Anterior cingulate cortex (tissue), 58 donors: ENCODE data around the gene IKZF4.
A peak's percentile ranks its signal among the peaks of the same experiment; 100 is the strongest.
"Not testable (repeated sequence)": the region's sequence is repeated elsewhere in the genome, so short reads cannot be mapped to it uniquely, and the experiment has no call there.

Experiments used
- DNase-seq, 58 donors: peaks; one replicate each; lab custom pipeline; 2025; lab: John Stamatoyannopoulos, UW

Gene IKZF4

DNA sequence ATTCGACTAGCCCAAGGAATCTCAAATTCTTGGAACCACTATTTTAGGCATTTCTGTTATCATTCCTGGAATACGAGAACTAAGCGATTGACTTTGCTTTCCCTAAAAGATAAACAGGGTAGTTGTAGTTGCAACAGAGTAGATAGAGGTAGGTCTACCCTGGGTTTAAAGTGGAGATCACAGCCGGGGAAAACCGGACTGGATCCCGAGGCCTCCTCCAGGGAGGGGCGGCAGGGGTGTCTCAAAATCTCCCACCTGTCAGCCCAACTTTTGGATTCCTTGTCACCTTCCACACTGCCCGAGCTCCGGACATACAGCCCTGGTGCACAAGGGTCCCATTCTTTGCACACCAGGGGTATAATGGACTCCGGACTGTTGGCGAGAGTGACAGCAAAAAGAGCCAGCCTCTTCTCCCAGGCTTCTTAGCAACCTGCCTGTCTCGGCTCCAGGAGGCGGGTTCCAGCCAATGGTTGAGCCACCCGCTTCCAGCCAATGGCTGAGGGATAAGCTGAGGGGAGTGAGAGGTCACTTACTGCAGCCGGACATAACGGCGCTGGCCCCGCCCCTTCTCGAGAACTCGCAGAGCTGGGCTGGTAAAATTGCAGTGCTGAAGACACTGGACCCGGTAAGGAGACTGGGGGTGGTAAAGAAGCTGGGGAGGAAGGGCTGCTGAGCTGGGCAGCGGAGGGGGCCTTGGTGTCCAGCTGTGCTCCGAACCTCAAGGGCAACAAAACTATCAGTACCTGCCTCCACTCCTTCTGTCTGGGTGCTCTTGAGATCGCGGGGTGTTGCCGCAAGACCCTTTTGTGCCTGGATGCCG lies 23.9 kb upstream of the IKZF4 start, which contains the start of gene SUOX:
Gene SUOX (plus strand): TSS at position 562 of the 820 bp plus-strand sequence. CDS start 4,946 bp downstream, outside the sequence.
- DNase-seq: peak; percentile 48 to 99 (median 95)

DNA sequence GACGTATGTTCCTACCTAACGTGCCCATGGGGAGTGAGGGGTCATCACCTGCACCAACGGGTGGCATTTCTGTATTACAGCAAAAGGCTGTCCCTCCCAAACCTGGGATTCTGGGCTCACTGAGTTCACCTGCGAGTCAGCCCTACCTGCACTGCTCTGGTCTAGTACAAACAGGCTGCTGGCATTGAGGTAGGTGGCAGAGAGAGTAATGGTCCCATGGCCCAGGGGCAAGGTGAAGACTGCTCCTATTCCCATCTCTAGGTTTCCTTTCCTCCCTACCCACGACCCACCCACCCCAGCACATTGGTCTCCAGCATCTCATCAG lies 23.3 kb upstream of the IKZF4 start:
- peak in 3 of 58 donors; percentile 28 to 54 (median 50) for DNase-seq

DNA sequence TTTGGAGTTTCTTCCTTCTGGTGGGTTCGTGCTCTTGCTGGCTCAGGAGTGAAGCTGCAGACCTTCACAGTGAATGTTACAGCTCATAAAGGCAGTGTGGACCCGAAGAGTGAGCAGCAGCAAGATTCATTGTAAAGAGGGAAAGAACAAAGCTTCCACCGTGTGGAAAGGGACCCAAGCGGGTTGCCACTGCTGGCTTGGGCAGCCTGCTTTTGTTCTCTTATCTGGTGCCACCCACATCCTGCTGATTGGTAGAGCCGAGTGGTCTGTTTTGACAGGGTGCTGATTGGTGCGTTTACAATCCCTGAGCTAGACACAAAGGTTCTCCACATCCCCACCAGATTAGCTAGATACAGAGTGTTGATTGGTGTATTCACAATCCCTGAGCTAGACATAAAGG lies 21.3 kb upstream of the IKZF4 start:
- not testable (repeated sequence) for DNase-seq

DNA sequence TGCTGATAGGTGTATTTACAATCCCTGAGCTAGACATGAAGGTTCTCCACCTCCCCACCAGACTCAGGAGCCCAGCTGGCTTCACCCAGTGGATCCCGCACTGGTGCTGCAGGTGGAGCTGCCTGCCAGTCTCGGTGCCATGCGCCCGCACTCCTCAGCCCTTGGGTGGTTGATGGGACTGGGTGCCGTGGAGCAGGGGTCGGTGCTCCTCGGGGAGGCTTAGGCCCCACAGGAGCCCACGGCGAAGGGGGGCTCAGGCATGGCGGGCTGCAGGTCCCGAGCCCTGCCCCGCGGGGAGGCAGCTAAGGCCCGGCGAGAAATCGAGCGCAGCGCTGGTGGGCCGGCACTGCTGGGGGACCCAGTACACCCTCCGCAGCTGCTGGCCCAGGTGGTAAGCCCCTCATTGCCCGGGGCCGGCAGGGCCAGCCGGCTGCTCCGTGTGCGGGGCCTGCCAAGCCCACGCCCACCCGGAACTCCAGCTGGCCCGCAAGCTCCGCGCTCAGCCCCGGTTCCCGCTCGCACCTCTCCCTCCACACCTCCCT lies 20.8 kb upstream of the IKZF4 start:
- DNase-seq: not testable (repeated sequence)

DNA sequence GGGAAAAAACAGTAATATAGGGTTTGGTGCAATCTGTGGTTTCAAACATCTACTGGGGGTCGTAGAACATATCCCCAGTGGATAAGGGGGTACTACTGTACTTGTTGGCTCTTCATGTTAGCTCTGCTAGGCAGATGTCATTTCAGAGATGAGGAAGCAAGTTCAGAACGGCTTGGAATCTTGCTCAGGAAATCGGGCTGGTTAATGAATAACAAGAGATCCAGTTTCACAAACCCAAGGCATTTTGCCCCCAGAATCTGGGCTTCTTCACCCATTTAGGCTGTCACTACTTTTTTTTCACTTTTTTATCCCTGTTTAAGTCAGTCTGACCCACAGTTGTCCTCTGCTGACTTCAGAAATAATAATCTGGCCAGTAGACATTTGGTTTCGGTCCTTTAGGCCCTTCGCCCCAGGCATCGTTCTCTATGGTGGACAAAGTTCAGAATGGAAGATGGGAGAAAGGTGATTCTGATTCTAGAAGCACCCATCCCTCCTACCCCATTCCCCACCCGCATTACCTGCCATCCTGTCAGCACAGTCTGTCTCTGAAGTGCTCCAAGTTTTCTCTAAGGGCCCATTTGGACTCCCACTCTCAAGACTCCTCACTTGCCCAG lies 19.2 kb upstream of the IKZF4 start:
- DNase-seq: no peak

DNA sequence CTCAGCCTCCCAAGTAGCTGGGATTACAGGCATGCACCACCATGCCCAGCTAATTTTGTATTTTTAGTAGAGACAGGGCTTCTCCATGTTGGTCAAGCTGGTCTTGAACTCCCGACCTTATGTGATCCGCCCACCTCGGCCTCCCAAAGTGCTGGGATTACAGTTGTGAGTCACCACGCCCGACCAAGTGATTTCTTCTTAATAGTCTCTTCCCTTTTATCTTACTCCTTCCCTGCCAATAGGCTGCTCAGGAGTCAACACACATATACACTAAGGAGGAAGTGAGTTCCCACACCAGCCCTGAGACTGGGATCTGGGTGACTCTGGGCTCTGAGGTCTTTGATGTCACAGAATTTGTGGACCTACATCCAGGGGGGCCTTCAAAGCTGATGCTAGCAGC lies 17.5 kb upstream of the IKZF4 start:
- DNase-seq: not testable (repeated sequence)

DNA sequence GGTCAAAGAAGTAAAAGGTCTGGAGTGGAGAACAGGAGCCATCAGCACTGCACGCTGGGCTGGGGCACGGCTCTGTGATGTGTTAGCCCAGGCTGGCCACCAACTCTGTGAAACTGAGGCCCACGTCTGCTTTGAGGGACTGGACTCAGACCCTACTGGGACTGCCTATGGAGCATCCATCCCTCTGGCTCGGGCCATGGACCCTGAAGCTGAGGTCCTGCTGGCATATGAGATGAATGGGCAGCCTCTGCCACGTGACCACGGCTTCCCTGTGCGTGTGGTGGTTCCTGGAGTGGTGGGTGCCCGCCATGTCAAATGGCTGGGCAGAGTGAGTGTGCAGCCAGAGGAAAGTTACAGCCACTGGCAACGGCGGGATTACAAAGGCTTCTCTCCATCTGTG lies 16.6 kb upstream of the IKZF4 start:
- no peak for DNase-seq

DNA sequence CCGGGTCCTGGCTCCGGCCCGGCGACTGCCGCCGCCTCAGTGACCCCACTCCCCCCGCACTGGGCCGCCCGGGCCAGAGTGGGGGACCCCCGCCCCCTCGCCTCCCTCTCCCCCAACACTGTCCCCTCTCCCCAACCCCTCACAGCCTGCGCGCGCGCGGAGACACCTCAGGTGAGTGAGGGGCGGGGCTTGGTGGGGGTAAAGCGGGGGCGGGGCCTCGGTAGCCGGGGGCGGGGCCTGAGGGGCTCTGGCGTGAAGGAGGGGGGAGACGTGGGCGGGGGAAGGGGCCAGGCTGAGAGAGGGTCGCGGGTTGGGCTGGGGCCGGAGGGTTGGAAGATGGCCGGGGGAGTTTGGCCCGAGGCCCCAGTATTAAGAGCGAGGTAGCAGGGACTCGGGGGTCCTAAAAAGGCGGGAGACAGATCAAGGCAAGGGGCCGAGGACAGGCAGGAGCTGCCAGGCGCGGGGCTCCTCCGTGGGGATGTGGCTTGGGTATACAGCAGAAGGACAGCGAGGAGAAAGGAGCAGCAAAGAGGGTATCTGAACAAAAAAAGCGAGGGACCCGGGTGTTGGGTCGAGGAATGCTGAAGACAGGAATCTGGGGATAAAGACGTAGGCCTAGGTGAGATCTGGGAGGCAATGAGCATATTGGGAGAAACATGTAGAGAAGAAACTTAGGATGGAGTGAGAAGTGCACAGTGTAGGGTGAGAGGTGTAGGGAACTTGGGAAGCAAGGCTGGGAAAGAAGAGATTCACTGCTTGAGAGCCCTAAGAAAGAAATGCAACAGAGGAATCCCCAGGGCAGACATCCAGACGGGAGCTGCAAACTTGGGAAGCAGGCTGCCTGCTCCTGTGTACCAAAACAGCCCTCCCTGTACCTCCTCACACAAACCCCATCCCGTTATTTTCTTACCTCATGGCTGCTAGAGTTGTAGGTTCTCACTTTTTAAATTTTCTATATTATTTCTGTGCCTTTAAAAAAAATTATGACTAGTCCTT lies 13.0 kb upstream of the IKZF4 start:
- DNase-seq: peak in 46 of 58 donors; percentile 3 to 70 (median 44)

DNA sequence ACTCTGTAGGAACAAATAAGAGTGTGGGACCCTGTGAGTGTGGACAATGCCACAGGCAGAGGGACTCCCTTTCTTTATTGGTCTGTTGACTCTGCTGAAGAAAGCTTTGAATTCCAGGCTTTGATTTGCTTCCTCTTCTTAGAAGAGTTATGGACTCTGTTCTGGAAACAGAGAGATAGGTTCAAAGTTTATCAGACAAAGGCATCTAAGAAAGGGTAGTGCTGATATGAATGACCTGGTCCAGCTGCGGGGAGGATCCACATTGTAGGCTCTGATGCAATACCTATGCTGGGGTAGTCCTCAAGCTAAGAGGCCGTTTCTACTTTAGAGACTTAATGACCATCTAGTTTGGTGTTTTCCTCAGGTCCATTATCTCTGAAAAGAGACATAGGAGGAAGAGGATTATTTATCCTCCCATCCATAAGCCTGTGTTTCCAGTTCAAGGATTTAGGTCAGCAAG lies 10.7 kb upstream of the IKZF4 start:
- no peak for DNase-seq

DNA sequence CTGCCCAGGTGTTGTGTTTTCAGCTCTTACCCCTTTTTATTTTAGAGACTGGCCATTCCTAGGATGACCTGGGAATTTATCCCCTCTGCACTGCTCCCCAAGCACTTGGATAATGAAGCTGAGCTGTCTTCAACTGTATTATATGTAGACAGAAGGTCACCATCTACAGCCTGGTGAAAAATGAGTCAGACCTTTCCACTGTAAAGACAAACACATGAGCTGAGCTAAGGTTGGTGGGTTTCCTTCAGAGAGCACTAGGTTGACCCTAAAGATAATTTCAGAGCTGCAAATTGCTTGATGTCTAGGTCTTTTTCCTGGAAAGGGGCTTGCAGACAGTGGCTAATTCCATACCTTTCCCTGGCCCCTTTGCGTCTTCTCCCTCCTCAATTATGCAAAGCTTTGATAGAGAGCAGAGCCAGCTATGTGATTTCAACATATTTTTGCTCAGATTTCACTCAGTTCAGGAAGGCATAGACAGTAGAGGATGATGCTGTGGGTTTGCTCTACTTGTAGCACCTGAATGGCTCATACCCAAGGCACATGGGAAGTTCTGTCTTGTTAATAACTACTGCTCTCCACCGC lies 9.2 kb upstream of the IKZF4 start:
- DNase-seq: no peak

DNA sequence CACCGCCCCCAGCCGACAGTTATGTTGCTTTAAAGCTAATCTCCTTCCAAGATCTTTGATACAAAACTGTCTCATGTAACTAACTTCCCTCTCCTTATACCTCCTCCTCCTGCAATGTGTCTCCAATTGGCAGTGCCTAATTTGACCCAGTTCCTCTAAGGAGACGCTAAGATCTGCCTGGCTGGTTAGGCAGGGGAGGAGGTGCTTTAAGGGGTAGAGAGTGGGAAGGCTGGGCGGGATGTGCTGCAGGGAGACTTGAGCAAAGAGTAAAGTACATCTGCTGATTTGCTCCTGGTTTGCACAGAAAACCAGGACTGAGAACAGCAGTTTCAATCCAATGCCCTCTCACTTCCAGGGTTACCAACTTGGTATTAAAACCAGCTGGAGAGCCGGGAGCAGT lies 7.4 kb upstream of the IKZF4 start:
- peak in 15 of 58 donors; percentile 3 to 74 (median 20) for DNase-seq

DNA sequence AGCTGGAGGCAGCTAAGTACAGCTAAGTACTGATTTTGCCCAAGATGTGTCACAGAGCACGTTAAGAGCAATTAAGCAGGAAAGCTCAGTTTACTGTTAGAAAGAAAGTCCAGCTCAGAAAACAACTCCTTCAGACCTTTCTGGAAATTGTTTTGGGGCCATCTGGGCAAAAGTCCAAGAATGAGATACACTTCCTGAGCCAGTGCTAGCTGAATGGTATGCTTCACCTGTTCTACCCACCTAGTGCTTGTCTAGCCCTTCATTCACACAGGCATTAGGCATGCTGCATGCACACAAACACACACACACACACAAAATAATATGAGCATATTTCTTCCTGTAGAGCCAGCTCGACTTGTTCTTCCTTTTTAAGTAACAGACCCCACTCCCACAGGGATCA lies 6.6 kb upstream of the IKZF4 start:
- no peak for DNase-seq

DNA sequence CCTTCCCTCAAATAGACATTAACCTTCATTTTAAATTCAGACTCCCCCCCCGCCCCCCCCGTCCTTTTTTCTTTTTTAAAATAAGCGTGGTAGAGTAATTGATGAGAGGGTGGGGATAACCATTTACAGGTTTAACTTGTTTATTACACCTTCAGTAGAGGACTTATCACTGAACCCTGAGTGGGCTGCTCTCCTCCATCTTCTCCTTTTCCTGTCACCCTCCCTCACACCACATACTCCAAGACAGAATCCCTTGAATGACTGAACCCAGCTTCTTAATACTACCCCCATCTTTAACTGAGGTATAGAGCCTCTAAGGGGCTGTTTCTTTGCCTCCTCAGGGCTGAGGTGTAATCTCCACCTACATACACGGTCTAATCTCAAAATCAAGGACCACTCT lies 3.7 kb upstream of the IKZF4 start:
- no peak for DNase-seq

DNA sequence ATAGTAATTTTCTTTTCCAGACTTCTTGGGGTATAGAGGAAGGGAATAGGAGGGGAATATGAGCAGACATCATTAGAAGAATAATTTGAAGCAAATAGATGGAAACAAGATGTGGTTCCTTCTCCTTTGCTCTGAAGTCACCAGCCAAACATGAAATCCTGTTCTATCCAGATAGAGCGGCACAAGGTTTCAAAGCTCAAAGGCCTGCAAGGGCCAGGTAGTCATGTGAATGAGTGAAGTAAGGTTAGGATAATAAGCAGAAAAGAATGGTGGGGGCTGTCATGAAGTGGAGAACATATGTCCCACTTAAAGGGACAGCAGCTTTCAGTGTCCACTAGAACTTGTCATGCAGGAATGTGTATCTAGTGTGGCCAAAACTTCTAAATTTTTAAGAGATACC lies 2.5 kb upstream of the IKZF4 start:
- DNase-seq: no peak

DNA sequence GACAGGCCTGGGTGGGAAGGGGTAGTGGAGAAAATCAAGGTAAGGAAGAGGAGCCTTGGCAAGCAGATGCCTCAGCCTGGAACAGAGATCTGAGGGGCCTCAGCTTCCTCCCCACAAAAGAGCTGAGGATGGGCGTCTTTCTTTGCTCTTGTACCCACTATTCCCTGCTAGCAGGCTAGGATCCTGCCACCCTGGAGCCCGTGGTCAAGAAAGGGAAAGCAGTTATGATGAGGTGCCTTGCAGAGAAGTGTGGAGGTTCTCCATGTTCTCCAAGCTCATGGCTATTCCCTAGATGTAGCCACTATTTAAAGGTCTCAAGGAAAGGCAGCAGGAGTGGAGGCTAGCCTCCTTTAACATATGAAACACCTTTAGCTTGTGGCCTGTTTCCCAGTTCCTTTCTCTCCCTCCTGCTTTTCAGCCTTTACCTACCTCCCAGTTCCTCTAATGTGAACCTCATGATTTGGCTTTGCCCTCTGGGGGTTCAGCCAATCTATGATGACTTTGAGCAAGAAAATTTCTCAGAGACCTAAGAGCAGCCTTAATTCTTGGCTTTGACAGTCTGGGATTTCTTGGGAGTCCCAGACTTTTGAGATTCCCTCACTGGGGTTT lies 1.1 kb downstream of the IKZF4 start:
- DNase-seq: peak in 4 of 58 donors; percentile 3 to 49 (median 16)

DNA sequence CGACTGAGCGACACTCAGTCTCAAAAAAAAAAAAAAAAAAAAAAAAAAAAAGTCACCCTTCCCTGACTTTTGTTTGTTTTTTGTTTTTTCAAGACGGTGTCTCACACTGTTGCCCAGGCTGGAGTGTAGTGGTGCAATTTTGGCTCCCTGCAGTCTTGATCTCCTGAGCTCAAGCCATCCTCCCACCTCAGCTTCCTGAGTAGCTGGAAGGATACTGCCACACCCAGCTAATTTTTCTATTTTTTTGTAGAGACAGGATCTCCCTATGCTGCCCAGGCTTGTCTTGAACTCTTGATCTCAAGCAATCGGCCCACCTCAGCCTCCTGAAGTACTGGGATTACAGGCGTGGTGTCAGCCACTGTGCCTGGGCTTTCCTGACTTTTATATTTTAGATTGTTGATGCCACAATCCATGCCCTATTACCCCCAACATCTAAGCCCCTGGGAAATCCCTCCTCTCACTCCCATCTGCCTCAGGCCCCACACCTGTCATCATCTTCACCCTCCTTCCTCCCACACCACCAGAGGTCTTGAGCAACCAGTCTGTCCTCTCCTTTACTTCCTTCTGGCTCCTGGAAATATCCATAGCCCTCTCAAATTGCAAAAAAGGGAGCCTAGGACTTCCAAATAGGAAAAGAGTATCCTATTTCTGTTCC lies 7.8 kb downstream of the IKZF4 start:
- DNase-seq: no peak

DNA sequence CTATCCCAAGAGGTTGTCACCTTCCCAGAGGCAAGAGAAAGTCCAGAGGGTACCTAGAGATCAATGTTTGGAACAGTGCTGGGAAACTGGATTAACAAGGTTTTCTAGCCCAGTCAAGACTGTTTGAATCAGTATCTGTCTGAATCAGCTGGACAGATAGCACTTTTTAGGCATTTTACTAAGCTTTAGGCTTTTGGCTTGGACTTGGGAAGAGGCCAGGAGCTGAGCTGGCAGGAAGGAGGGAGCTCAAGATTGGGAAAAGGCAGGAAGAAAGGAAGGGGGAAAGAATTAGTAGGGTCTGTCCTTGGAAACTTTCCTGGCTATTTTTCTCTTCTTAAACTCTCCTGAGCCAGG lies 8.3 kb downstream of the IKZF4 start:
- no peak for DNase-seq

DNA sequence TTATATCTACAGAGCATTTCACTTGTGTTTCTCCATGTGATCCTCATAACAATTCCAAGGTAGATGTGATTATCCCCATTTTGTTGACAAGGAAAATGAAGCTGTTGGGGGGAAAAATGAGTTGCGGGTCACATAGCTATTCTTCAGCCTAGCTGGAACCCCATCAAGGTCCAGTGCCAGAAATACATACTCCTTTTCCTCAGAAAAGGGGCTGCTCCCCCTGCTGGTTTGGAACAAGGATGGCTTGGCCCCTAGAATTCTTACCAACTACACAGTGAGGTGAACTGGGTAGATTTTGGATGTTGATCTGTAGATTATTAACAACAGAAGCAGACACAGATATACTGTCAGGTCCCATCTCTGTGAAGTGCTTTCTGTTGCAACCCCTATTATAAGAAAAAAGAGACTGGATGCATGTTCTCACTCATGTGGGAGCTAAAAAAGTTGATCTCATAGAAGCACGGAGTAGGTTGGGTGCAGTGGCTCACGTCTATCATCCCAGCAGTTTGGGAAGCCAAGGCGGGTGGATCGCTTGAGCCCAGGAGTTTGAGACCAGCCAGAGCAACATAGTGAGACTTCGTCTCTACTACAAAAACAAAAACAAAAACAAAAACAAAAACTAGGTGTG lies 8.9 kb downstream of the IKZF4 start:
- peak in 16 of 58 donors; percentile 1 to 33 (median 10) for DNase-seq

DNA sequence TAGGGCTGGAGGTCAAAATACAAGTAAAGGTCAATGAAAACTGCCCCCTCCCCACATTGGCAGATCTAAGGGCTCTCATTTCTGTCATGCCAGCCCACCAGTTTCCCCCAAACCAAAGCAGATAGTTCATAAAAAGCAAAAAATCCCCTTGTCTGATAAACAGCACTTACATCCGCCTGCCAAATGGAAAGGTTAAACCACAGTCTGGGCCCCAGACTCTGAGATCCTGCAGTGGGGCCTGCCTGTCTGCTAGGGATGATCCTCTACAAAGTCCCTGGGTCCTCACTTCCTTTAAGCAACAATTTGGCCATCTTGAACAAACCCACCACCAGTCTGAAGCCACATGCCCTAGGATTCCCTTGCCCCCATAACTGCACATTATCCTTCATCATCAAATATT lies 11.1 kb downstream of the IKZF4 start:
- no peak for DNase-seq
